HG03460 (cell line): ENCODE results near the gene IFNL3.
"Not testable (repeated sequence)": the region's sequence is repeated elsewhere in the genome, so short reads cannot be mapped to it uniquely, and the experiment has no call there.

Experiments used
- ATAC-seq: cut with Tn5 transposase; IDR thresholded peaks from one replicate; pipeline ENCODE4 v1.9.1; 2021; ENCODE audit not compliant: unreplicated experiment

IFNL3 gene

DNA sequence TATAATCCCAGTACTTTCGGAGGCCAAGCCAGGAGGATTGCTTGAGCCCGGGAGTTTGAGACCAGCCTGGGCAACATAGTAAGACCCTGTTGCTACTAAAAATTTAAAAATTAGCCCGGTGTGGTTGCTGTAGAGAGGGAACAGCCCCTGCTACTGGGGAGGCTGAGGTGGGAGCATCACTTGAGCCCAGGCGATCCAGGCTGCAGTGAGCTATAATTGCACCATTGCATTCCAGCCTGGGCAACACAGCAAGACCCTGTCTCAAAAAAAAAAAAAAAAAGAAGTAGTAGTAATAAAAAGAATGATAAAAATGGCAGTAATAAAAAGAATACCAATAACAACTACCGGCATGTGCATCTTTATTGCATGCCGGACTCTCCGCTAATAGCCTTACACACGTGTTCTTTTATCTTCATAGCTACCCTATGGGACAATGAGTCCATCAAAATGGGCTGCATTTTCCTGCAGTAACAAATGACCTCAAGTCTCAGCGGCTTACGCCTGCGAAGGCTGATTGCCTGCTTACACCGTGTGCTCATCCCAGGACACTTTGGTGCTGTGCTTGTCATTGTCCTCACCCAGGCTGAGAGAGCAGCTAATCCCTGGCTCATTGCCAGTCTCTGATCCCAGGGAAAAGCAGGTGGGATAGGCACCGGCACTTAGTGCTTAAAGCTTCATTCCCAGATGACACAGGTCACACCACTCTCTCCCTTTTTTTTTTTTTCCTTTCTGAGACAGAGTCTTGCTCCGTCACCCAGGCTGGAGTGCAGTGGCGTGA, 26.4 kb downstream of the IFNL3 start:
- no peak for ATAC-seq

GRCh38 chr19:39217094-39217493, 27.7 kb downstream of the IFNL3 start:
- no peak for ATAC-seq

DNA sequence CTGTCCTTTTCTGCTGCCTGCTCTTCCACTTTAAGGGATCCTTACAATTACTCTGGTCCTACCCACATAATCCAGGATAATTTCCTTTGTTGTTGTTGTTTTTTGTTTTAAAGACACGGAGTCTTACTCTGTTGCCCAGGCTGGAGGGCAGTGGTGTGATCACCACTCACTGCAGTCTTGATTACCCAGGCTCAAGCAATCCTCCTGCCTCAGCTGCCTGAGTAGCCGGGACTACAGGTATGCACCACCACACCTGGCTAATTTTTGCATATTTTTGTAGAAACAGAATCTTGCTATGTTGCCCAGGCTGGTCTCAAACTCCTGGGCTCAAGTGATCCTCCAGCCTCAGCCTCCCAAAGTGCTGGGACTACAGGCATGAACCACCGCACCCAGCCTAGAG, 29.5 kb downstream of the IFNL3 start:
- ATAC-seq: not testable (repeated sequence)

DNA sequence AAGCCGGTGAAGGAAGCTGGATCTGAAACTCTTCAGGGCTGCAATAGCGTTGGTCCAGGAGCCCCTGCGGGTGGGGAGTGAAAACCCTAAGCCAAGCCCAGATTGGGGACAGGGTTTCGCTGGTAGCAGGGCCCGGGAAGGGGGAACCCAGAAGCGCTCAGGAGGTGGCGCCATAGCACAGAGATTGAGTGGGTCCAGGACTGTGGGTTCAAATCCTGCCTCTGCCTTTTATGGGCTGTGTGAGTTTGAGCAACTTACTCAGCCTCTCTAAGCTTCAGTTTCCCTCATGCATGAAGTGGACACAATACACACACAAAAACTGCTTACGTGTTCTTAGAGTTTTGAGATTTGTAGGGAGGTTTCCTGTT, 32.4 kb downstream of the IFNL3 start:
- no peak for ATAC-seq

DNA sequence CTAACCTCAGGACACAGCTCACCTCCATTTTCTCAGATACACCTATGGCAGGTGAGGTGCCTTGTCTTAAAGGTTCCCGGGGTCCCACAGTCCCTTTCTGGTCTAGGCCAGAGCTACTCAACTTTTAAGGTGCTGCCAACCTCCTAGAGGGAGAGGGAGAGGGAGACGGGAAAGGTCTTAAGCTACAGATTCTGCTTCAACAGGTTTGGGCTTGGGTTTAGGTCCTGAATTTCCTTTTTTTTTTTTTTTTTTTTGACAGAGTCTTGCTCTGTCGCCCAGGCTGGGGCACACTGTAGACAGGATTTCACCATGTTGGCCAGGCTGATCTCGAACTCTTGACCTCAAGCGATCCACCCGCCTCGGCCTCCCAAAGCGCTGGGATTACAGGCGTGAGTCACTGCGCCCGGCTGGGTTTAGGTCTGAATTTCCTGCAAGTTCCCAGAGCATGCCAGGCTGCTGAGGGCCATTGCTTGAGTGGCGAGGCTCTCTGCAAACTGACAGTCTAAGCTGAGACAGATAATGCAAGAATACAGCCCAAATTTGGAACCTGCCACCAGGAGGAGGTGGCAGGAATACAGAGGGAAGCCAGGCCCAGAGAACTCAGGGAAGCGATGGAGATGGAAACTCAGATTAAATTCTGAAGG, 33.0 kb downstream of the IFNL3 start:
- no peak for ATAC-seq

- ATAC-seq: no peak
Measured at GRCh38 chr19:39209196-39209595, 35.6 kb downstream of the IFNL3 start.

GRCh38 chr19:39208175-39208795, 36.5 kb downstream of the IFNL3 start:
- ATAC-seq: no peak

- ATAC-seq: no peak
Measured at GRCh38 chr19:39207293-39207836, 37.4 kb downstream of the IFNL3 start.

DNA sequence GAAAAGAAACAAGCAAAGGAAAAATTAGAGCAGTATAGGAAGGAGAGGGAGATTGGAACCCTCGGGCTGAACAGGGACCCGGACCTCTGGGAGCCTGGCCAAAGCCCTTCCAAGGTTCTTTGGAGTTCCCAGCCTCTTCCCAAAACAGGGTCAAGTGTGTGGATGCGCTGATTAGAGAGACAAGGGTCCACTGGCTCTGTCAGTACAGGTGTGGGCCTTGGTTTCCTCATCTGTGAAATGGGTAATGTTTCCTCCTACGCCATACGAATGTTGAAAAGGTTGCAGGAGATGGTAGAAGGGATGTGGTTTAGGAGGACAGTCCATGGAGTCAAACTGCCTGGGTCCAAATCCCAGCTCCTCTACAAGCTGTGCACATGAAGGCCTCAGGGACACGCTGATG, 38.7 kb downstream of the IFNL3 start:
- ATAC-seq: no peak

- ATAC-seq: no peak
Measured at GRCh38 chr19:39205449-39205764, 39.4 kb downstream of the IFNL3 start.

DNA sequence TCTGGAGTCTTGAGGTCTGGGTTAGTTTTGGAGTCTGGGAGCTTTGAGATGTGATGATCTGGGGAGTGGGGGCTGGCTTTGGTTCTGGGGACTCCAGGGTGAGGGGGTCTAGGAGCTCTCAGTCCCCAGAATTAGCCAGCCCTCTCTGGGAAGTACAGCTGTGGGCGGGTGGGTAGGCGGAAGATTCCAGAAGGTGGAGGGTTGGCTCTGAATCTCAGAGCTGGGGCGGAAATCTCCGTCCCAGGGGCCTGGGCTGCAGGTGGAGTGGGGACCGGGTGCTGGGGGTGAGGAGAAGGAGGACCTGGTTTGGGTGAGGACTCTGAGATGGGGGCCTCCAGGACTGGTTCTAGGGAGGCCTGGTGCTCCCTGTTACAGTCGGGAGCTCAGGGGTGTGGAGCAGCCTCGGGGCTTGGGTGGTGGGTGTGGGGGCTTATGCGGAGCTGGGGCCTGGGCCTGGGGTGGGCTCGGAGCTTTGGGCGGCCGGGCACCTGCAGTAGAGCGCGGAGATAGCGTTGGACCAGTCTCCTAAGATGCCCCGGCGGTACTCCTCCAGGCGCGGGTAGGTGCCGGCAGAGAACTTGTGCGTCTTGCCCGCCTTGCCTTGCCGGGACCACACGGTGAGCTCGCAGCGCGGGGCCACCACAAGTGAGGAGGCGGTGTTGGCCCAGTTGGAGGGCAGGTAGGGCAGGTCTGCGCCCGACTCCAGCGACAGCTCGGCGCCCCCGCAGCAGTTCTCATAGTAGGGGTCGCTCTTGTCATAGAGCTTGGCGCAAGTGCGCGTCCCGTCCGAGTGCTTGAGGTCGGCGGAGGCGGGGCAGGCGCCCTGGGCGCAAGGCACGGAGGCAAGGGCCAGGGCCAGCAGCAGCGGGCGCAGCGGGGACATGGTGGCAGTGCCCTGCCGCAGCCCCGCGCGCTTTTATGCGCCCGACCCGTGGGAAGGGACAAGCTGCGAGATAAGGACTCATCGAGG, 41.1 kb downstream of the IFNL3 start, which contains the start of gene SYCN:
Gene SYCN, minus strand, starts transcription at position 892 of the 970 bp plus-strand sequence. Its CDS starts 9 bp downstream, at position 883.
- no peak for ATAC-seq

- ATAC-seq: no peak
Measured at GRCh38 chr19:39202998-39203355, 41.8 kb downstream of the IFNL3 start.

DNA sequence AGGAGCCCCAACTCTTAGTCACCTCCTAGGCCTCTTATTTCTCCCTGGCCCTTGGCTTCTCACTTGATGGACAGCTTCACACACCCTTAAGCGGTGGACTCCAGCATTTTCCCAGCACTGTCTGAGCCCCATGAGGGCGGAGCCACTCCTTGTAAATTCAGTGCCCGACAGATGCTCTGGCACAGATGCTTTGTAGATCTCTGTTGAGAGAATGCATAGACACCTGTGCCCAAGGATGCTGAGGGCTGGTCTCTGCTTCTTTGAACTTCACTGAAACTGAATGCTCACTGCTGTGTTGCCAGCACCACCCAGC, 44.0 kb downstream of the IFNL3 start:
- ATAC-seq: no peak

GRCh38 chr19:39200066-39200802, 44.6 kb downstream of the IFNL3 start:
- ATAC-seq: no peak

DNA sequence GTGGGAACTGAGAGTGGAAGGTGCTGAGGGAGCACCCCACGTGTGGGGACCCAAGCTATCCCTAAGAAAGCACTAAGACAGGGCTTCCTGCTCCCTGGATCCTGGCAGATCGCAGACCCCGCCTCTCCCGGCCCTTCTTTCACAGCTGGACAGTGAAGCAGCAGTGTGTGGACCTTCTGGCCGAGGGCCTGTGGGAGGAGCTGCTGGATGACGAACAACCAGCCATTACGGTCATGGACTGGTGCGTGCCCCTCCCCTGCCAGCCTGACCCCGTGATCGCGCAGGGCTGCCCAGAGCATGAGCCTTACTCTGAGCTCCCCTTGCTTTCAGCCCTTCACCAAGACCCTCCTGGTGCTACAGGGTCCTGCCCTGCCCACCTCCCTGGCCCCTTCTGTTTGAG, 45.8 kb downstream of the IFNL3 start:
- no peak for ATAC-seq

- ATAC-seq: no peak
Measured at GRCh38 chr19:39197808-39198207, 47.0 kb downstream of the IFNL3 start.

DNA sequence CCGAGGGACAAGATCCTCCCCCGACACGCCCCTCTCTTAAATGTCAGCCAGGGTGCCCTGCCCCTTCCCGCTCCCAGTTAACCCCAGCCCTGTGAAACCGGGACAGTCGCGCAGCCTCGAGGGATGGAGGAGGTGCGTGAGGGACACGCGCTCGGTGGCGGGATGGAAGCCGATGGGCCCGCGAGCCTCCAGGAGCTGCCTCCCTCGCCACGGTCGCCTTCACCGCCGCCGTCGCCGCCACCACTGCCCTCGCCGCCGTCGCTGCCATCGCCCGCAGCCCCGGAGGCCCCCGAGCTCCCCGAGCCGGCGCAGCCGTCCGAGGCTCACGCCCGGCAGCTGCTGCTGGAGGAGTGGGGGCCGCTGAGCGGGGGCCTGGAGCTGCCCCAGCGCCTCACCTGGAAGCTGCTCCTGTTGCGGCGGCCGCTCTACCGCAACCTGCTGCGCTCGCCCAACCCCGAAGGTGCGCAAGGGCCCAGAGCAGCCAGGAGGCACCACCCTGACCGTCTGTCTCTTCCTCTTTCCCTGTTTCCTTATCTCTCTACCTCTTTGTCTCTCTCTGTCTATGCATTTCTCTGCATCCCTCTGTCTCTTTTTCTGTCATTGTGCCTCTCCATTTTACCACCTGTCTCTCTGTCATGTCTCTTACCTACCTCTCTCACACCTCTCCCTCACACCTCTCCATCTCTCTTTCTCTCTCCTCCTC, 47.8 kb downstream of the IFNL3 start, which contains the start of gene NCCRP1:
Gene NCCRP1, plus strand, starts transcription at position 105 of the 703 bp plus-strand sequence. Its CDS starts 19 bp downstream, at position 124.
- no peak for ATAC-seq

DNA sequence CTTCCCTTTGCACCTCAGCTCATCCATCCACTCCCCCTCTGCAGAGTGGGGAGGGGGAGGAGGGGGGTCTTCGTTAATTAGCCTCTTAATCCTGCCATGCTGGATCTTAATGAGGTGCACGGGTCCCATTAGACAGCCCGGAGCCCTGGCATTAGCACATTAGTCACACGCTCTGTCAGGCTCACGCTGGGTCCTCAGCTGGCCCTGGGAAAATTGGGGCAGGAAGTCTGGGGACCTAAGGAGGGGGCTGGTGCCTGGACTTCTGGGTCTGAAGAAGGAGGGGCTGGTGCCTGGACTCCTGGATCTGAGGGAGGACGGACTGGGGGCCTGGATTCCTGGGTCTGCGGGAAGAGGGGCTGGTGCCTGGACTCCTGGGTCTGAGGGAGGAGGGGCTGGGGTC, 48.5 kb downstream of the IFNL3 start:
- no peak for ATAC-seq

GRCh38 chr19:39195755-39196154, 49.1 kb downstream of the IFNL3 start:
- ATAC-seq: no peak
